ENCODE measurements around the gene SCYL3.

GRCh38 chr1:169889871-169890270 is 3.8 kb downstream of the SCYL3 start:
- no peak for TF ChIP-seq CTCF (IDR thresholded peaks at IDR 0.05)
- no peak for TF ChIP-seq POLR2A (IDR thresholded peaks at IDR 0.05)

All from Peyer's patch (tissue), 4 donors.